HG03108 (cell line): Measurements from ENCODE around the gene PPP1R9B.
A peak's percentile ranks its signal among the peaks of the same experiment; 100 is the strongest.

Source experiments
- ATAC-seq: cut with Tn5 transposase; IDR thresholded peaks from one replicate; pipeline ENCODE4 v1.9.1; 2021; ENCODE audit warnings: moderate library complexity; ENCODE audit not compliant: unreplicated experiment

Gene PPP1R9B

DNA sequence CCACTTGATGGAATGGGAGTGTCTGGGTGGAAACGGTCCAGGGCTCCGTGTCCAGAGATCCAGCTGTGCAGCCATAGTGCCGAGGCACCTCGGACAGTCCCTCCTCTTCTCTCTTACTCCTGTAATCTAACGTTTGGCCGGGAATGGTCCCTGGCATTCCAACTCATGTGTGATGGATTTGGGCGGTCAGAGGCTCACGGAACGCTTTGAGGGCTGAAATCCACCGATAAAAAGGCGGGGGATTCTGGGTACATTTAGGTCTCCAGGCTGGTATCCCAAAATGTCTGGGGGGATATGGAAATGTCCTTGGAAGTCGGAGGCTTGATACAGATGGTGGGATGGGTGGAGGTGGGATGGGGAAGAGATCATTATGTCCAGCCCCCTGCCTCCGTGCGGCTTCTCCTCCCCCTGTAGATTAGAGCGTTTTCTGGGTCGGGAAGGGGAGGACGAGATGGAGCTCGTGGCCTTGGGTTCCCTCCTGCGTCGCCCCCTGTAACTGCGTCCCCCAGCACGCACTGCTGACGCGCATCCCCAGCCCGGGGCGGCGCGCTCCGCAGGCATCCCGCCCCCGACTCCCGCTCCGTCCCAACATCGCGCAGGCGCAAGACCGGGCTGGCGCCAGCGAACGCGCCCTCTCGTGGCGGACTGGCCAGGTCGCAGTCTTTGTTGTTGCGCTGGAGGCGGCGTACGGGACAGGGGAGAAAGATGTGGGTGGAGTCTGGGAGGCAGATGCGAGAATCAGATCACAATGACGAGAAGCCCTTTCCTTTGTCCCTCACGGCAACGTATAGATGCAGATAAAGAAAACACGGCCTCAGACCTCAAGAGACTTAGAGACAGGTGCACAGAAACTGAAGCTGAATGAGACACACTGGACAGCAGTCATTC, 10.8 kb upstream of the PPP1R9B start:
- peak; percentile 79 for ATAC-seq

DNA sequence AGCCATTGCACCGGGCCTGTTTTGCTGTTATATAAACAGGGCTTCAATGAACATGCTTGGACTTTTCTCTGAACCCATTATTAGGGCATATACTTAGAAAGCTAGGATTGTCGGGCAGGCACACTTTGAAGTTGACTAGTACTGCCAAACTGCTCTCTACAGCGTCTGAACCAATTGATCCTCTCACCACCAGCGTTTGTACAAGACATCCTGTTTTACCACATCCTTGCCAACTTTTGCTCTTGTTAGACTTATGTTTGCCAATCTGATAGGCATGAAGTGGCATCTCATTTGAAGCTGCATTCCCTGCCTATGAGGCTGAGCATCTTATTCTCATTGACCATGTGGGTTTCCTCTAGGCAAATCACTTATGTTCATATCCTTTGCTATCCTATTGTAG, 7.4 kb upstream of the PPP1R9B start:
- no peak for ATAC-seq

DNA sequence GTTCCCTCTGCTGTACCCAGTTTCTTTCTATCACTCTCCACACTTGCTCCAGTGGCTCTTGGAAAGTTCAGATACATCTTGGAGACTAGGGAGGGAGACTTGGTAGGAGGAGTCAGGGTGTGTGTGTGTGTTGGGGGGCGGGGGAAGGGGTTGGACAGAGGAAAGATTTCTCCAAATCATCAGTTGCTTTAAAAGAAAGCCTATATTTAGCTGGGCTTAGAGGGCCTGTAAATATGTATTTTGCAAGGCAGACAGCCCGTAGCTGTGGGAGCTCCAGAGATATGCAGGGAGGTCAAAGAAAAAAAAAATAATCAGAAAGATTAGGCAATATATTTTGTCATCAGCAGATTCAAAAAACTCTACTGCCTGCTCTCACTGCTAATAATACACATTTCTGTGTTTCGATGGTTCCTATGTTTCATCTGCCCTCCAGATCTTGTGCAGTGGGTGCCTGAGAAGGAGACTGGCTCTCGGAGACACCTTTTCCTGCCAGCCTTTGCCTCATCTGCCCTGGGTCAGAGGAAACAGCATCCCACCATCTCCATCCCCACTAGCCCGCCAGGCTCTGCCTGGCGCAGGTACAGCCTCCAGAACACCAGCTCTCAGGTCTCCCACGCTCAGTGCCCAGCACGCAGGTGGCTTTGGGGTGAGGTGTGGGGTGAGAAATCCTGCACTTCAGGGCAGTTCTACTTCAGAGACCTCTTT, 4.8 kb upstream of the PPP1R9B start:
- ATAC-seq = no peak

DNA sequence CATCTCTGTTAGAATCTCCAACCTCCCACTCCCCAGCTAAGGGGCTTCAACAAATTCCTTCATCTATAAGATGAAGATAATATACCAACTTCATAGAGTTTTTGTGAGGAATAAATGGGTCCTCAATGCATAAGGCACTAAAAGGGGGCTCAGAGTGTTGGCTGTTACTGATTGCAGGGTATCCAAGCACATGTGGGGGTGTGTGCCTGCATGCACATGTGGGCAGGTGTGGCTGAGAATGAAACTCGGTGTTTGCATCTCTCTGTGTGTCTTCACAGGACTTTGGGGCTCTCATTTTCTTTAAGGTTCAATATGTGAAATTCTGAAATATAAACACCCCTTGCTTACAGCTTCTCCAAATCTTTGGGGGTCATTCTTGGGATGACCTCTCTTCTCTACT, 4.1 kb upstream of the PPP1R9B start:
- ATAC-seq = no peak

DNA sequence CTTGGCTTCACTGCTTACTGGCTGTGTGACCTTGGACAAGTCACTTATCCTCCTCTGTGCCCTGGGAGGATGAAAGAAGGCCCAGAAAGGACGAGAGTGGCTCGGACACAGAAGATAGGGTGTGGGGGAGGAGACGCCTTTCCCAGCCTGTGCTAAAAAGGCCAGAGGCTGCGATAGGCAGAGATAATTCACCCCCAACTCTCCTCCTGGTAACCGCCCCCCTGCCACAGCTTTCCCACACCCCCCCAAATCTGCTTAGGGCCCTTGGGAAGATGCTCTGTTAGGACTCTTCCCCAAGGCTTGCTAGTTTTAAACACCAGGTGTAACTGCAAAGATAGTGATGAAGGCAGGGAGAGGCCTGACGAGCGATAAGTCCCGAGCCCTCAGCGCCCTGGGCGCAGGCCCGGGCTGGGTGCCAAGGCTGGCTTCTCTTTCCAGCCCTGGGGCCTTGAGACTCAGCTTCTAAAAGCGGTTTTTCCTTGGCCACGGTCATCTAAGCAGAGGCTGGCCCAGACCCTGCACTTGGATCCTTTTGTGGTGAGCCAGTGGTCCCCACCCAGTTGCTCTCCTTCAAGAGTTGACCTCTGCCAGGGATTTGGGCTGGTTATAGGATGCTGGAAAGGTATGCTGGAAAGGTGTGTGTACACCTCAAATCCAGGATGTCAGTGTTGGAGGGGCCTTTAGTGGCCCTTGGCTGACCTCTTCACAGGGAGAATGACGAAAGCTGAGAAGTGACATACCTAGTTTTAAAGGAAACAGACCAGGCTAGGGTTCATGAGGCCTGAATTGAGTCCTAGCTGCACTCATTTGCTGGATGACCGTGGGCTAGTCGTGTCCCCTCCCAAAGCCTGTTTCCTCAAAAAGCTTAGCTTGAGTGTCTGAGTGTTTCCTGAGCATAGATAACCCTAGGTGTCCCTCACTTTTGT, 3.4 kb upstream of the PPP1R9B start:
- no peak for ATAC-seq

DNA sequence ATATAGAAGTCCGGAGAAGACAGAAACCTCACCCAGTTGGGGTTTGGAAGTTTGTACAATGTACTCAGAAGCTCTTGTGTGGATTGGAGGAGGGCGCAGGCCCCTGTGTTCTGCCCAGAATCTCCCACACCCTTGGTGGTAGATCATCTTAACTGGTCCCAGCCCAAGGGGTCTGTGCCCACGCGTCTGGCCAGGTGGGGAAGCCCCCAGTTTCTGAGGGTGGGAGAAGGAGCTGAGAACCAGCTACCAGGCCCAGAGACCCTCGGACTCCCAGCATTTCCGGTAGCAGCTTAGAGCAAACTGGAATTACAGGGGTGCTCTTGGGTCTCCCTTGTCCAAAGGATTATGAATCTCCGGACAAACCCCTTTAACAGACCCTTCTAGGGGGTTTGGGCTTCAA, 2.3 kb upstream of the PPP1R9B start:
- no peak for ATAC-seq

DNA sequence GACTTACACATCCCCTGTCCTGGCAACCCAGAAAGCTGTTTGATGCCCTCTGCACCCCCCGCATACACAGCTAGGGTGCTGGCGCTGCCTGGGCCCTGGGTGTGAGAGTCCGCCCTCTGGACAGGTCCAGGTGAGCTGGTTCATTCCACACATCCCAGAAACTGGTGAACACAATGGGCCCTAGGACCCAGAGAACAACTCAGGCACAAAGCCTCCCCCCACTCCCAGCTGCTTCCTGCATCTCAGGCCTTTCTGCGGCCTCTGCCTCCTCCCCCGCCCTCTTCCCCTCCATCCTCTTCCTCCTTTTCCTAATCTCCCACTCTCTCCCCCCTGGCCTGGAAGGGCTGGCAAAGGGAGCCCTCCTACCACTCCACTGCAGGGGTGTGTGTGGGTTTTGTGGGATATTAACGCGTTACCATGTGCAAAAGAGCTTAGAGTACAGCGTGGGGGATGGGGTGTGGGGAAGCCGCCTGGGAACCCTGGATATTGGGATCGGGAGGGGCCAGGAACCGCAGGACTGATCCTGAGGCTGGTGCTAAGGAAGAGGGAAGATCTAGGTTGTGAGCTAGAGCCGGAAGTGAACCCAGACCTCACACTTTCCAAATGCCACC, 1.6 kb upstream of the PPP1R9B start:
- peak; percentile 25 for ATAC-seq

DNA sequence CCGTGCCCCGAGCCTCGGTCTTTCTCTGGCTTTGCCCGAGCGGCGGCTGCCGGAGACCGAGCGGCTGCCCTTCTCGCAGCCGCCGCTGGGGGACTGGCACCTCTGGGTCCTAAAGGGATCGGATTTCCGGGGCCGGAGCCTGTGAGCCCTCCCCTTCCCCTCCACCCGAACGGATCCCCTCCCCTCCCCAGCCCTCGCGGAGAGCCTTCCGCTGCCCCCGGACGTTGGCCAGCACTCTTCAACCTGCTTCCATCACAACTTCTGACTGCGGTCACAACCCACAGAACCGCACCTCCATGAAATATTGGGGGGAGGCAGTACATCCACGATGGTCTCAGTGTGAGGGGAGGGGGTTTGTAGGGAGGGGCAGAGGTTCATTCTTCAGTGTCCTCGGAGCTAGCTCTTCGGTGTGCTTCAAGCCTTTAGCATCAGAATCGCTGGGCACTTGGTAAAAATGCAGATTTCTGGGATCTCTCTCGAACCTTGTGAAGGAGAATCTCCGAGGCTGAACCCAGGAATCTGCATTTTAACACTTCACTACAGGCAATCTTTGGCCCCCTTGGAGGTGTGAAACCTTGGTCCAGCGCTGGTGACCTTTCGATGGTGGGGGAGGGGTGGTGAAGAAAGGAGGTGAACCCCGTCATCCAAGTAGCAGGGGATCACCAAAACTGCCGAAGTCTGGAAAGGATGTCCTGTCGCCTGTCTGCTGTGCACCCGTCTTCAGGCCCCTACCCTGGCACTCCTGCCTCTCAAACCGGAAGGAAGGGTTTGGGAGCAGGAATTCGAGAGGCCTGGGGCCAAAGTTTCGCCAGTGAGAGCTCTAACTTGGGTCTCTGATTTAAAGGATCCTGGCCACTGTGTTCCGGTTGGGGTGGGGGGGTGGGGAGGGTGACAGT, 812 bp upstream of the PPP1R9B start:
- ATAC-seq = peak; percentile 34

DNA sequence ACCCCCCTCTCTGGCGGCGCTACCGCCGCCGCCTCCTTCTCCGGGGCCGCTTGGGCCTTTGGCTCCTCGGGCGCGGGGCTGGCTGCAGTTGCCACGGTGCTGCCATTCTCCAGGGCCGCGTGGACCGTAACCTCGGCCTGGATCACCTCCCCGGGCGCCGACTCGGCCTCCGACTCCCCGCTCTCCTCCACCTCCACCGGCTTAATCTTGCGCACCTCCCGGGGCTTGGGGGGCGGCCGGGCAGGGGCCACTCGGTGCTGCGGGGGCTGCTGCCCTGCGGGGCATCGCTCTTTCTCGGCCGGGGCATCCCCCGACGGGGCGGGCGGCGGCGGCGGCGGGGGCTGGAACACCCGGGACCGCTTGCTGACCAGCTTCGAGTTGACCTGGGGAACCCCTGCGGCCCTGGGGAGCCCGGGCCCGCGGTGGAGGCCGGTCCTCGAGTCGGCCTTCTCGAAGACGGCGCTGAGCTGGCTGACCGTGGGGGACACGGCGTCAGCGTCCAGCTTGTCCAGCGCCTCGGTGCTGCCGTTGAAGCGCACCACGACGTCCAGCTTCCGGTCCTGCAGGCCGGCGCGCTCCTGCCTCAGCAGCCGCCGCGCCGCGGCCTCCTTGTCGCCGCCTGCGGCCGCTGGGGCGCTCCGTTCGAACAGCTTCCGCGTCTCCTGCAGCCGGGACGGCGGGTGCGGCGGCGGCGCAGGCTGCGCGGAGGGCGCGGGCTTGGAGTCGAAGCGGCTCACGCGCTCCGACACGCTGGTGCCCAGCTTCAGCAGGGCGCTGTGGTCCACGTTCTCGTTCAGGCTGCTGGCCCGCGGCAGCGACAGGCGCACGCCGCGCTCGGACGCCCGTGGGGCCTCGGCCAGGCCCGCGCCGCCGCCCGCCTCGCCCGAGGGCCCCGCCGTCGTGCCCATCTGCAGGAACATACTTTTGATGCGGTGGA, 792 bp downstream of the PPP1R9B start:
- ATAC-seq = no peak

DNA sequence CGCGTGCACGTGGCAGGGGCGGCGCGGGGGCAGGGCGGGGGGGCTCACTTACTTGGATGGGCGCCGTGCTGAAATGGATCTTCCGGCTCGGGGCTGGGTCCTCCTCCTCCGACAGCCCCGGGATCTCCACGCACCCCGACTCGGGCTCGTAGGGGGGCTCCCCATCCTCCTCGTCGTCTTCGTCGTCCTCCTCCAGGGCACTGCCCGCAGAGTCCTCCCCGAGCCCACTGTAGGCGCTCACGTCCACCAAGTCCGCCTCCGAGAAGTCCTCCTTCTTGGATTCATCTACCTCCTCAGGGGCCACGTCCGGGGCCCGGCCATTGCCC, 1.4 kb downstream of the PPP1R9B start:
- ATAC-seq = no peak

DNA sequence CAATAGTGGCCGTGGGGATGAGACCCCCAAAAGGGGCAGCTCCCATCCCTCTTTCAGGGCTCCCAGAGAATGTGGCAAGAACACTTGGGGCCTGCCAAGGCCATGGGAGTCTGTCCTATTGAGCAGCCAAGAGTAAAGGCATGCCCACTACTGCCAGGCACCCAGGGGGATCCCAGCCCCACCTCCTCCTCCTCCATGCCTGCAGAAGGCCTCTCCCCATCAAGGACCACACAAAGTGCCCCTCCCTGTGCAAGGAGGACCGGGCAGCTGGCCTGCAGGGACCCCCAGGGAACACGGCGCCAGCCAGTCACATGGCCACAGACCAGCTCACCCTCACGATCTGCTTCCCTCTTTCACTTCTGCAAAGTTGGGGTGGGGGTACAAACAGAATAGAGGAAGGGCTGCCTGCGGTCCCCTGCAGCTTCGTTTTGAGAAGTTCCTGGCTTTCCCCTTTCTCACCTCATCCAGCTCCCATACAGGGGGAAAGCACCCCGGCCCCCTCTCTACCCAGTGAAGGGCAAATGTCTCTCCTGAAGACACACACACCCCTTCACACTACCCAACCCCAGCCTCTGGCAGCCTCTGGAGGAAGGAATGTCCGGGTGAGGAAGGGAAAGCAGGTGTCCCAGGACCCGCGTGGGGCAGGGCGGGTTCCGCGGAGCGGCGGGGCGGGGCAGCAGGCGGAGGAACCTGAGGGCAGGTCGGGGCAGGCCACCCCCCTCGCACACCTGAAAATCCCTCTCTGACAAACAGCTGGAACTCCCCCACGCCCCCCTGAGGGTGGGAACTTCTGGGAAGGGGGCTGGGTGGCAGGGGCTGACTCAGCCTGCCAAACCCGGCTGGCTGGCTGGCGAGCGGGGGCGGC, 2.0 kb downstream of the PPP1R9B start:
- peak; percentile 34 for ATAC-seq

DNA sequence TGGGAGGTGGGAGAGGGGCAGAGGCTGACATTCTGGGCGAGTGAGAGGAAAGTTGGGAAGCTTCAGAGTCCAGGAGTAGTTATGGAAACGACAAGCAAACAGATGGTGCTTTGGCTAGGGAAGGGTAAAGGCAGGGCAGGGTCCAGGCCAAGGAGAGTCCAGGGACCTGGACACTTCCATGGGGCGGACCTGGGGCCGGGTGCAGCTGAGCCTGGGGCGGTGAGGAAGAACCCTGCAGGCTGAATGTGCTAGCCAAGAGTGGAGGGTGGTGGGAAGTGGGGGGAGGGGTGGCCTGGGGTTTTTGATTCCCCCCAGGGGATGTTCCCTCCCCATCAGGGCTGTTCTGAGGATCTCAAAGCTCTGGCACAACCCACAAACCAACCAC, 2.6 kb downstream of the PPP1R9B start:
- no peak for ATAC-seq

DNA sequence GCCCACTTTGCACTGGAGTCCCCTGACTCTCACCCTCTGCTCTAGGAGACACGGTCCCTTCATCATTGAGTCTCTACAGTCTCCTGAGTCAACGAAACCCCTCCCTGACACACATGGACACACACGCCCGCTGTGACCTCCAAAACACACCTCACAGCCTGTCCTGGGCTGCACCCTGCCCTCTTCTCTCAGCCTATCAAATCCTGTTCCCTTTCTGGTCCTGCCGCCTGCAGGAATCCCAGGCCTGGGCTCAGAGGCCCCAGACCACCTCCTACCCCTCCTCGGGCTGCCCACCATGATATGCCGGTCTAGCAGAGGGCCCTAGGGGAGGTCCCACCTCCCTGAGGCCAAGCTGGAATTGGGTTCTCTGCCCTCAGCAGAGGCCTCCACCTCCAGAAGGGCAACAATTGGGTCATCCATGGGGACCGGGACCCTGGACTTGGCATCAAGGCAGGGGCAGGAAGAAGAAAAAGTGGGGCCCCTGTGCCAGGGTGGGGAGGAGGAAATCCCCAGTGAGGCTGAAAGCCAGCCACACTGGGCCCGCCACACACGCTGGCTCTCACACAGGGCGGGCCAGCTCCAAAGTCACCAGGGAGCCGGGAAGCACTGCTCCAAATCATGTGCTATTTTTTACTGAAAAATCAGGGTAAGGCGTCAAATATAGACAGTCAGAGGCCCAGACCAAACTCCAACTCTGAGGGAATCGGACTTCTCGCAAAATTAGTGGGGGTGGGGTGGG, 3.4 kb downstream of the PPP1R9B start:
- no peak for ATAC-seq

DNA sequence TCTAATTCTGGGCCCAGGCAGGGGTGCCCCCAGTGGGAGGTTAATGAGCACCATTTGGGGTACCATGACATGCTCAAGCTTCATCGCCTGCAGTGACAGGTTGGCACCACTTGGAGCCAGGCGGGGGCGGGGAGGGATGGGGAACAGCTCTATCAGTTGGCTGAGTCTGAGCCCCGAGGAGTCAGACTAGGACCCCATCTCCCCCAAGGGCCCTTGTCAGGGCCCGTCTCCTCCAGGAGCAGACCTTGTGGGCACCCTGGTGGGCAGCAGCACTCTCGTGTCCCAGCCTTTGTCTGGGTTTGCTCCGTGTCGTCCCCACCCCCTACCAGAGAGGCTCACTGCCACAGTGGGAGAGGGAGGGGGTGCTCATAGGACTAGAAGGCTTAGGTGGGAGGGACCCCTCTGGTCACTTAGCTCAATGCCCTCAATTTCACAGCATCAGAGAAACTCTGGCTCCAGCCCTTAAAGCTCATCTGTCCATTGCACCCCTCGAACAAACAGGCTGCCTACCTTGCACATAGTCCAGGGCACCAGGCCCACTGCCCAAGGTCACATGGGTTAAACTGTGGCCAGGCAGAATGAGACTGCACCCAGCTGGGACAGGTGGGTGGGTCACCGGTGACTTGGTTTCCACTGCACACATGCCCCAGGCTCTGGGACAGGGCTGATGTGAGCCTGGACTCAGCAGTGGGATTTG, 4.1 kb downstream of the PPP1R9B start:
- no peak for ATAC-seq

DNA sequence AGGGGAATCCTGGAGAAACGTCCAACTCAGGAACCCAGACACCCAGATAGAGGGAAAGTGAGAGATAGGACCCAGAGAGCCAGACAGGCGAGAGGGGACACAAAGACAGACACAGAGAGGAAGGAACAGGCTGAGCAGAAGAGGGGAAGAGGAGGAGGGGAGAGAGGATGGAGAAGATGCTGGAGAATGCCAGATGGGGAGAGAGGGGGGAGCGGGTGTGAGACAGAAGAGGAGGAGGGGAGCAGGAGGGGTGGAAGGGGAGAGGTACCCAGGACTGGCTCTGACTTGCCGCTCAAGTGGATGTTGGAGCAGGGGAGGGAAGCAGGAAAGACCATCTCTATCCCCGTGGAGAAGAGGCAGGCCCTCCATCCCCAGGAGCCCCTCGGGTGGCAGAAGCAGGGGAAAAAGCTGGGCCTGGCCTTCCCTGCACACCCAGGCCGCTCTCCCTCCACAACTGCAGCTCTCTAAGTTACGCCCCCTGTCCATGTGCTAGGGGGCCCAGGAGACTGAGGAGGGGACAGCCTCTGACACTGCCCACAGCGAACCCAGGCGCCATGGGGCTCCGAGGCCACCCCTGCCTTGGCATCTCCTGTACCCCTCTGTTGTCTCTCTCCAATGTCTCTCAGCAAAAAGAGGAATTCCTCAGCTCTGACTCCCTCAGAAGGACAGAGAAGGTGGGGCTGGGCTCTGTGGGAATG, 4.8 kb downstream of the PPP1R9B start:
- ATAC-seq = no peak
